Measurements from ENCODE around the gene NLGN3.
A peak's percentile ranks its signal among the peaks of the same experiment; 100 is the strongest.
"Not testable (repeated sequence)": the region's sequence is repeated elsewhere in the genome, so short reads cannot be mapped to it uniquely, and the experiment has no call there.

NLGN3 gene

GRCh38 chrX:71168134-71168533 is 23.5 kb downstream of the NLGN3 start:
- FAIRE-seq: peak; percentile 58
- DNase-seq (ENCODE audit: insufficient read length, low spot score): no peak

- FAIRE-seq (no peak), DNase-seq (ENCODE audit: insufficient read length, low spot score) (no peak)
These were observed 24.9 kb downstream of the NLGN3 start for GRCh38 chrX:71169586-71169985.

- DNase-seq (ENCODE audit: insufficient read length, low spot score) (no peak), FAIRE-seq (no peak)
These were observed 26.0 kb downstream of the NLGN3 start for GRCh38 chrX:71170660-71171059.

GRCh38 chrX:71171110-71171801 is 26.6 kb downstream of the NLGN3 start:
- DNase-seq (ENCODE audit: insufficient read length, low spot score) (no peak), FAIRE-seq (no peak)

GRCh38 chrX:71173440-71173839 is 28.8 kb downstream of the NLGN3 start:
- FAIRE-seq: no peak
- no peak for DNase-seq (ENCODE audit: insufficient read length, low spot score)

GRCh38 chrX:71174795-71175194 is 30.2 kb downstream of the NLGN3 start:
- no peak for FAIRE-seq
- DNase-seq (ENCODE audit: insufficient read length, low spot score): no peak

GRCh38 chrX:71175531-71175930 is 30.9 kb downstream of the NLGN3 start:
- FAIRE-seq: no peak
- DNase-seq (ENCODE audit: insufficient read length, low spot score): no peak

GRCh38 chrX:71177327-71177726 is 32.7 kb downstream of the NLGN3 start:
- DNase-seq (ENCODE audit: insufficient read length, low spot score): no peak
- FAIRE-seq: no peak

GRCh38 chrX:71178908-71179307 is 34.3 kb downstream of the NLGN3 start:
- DNase-seq (ENCODE audit: insufficient read length, low spot score): peak; percentile 70
- FAIRE-seq: peak; percentile 76

GRCh38 chrX:71180579-71181265 is 36.1 kb downstream of the NLGN3 start:
- peak; percentile 28 for FAIRE-seq
- not testable (repeated sequence) for DNase-seq (ENCODE audit: insufficient read length, low spot score)

GRCh38 chrX:71181558-71181909 is 36.9 kb downstream of the NLGN3 start:
- no peak for FAIRE-seq
- no peak for DNase-seq (ENCODE audit: insufficient read length, low spot score)

- FAIRE-seq (peak; percentile 96), DNase-seq (ENCODE audit: insufficient read length, low spot score) (peak; percentile 99)
These were observed 37.5 kb downstream of the NLGN3 start for GRCh38 chrX:71181910-71182799.

GRCh38 chrX:71182871-71183270 is 38.2 kb downstream of the NLGN3 start:
- no peak for DNase-seq (ENCODE audit: insufficient read length, low spot score)
- no peak for FAIRE-seq

- no peak for DNase-seq (ENCODE audit: insufficient read length, low spot score)
- no peak for FAIRE-seq
These were observed 38.7 kb downstream of the NLGN3 start for GRCh38 chrX:71183341-71183740.

- FAIRE-seq (no peak), DNase-seq (ENCODE audit: insufficient read length, low spot score) (no peak)
These were observed 39.5 kb downstream of the NLGN3 start for GRCh38 chrX:71184092-71184491.

GRCh38 chrX:71184803-71185495 is 40.3 kb downstream of the NLGN3 start:
- FAIRE-seq (no peak), DNase-seq (ENCODE audit: insufficient read length, low spot score) (no peak)

GRCh38 chrX:71191248-71191647 is 46.6 kb downstream of the NLGN3 start:
- FAIRE-seq (no peak), DNase-seq (ENCODE audit: insufficient read length, low spot score) (no peak)

GRCh38 chrX:71195964-71196649 is 51.5 kb downstream of the NLGN3 start:
- DNase-seq (ENCODE audit: insufficient read length, low spot score) (no peak), FAIRE-seq (peak; percentile 79)

GRCh38 chrX:71198066-71198465 is 53.4 kb downstream of the NLGN3 start:
- DNase-seq (ENCODE audit: insufficient read length, low spot score) (no peak), FAIRE-seq (no peak)

GRCh38 chrX:71199252-71200008 is 54.8 kb downstream of the NLGN3 start:
- FAIRE-seq: no peak
- no peak for DNase-seq (ENCODE audit: insufficient read length, low spot score)
